Activated B cell treated with CpG ODN at 0.5 μM for 24 hours (primary cell): ENCODE results near the gene ALDOB. TPM values are rescaled to one million over a fixed set of nuclear protein-coding genes. Genes with fewer than 3 reads are reported as not detected.
"Not testable (repeated sequence)": the region's sequence is repeated elsewhere in the genome, so short reads cannot be mapped to it uniquely, and the experiment has no call there.

Source experiments
- ATAC-seq: fragments of 200-7000 bp; cut with Tn5 transposase; one replicate; pipeline ENCODE4 v1.10.0; 2021; ENCODE audit warnings: low read depth, mild to moderate bottlenecking, moderate library complexity
- CTCF ChIA-PET: fragments of 350-600 bp; sonication (Branson Sonifier 250); formaldehyde crosslinking; loops from one replicate; lab custom pipeline; 2021; ENCODE audit warnings: antibody characterized with exemption; lab: Charles Lee
- POLR2A ChIA-PET: fragments of 350-600 bp; sonication (Branson Sonifier 250); formaldehyde crosslinking; loops from one replicate; lab custom pipeline; 2021; ENCODE audit warnings: antibody characterized with exemption; lab: Charles Lee
- DNase-seq: peaks from one replicate; pipeline ENCODE4 v3.0.0; 2022
- H3K27ac Mint-ChIP-seq: one replicate; pipeline ENCODE4 v1.8.0; 2020; ENCODE audit warnings: mixed read lengths
- H3K27me3 Mint-ChIP-seq: one replicate; pipeline ENCODE4 v1.8.0; 2021; ENCODE audit warnings: mixed read lengths
- H3K36me3 Mint-ChIP-seq: one replicate; pipeline ENCODE4 v1.8.0; 2021; ENCODE audit warnings: low read depth, mixed read lengths
- H3K4me1 Mint-ChIP-seq: one replicate; pipeline ENCODE4 v1.8.0; 2021; ENCODE audit warnings: mixed read lengths
- H3K4me3 Mint-ChIP-seq: one replicate; pipeline ENCODE4 v1.8.0; 2020; ENCODE audit warnings: mild to moderate bottlenecking, mixed read lengths
- H3K9me3 Mint-ChIP-seq: one replicate; pipeline ENCODE4 v1.8.0; 2020; ENCODE audit warnings: mixed read lengths
- intact Hi-C: fragments of 100-400 bp; cut with micrococcal nuclease; formaldehyde crosslinking; loops from one replicate; pipeline ENCODE4 v1.15.1; 2024
- total RNA-seq: library from RNA; stranded (reverse); gene quantifications from 2 replicates; pipeline ENCODE4 v1.2.3, GENCODE V29; 2022
- TF ChIP-seq, protein P1 (sequence below): fragments of 200-600 bp; IDR thresholded peaks from one replicate; pipeline ENCODE4 v1.8.0; 2022; ENCODE audit warnings: antibody characterized with exemption, mild to moderate bottlenecking

Gene ALDOB
- total RNA-seq, 1 donor from 2014 or later = not detected

DNA sequence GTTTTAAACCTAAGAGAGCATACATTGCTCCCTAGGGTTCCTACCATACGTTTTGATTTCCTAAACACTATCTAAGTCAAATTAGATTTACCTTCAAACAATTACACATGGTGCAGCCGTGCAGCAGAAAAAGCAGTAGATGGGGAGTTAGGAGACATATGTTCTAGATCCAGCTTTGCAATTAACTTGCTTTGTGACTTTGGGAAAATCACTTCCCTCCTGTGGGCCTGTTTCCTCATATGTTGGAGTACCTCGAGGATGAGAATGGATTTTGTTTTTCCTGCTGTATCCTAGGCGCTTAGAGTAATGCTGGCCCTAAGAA is 37.9 kb downstream of the ALDOB start:
- H3K4me3 Mint-ChIP-seq = peak overlapping the region; percentile 97
- TF ChIP-seq, protein P1, sequence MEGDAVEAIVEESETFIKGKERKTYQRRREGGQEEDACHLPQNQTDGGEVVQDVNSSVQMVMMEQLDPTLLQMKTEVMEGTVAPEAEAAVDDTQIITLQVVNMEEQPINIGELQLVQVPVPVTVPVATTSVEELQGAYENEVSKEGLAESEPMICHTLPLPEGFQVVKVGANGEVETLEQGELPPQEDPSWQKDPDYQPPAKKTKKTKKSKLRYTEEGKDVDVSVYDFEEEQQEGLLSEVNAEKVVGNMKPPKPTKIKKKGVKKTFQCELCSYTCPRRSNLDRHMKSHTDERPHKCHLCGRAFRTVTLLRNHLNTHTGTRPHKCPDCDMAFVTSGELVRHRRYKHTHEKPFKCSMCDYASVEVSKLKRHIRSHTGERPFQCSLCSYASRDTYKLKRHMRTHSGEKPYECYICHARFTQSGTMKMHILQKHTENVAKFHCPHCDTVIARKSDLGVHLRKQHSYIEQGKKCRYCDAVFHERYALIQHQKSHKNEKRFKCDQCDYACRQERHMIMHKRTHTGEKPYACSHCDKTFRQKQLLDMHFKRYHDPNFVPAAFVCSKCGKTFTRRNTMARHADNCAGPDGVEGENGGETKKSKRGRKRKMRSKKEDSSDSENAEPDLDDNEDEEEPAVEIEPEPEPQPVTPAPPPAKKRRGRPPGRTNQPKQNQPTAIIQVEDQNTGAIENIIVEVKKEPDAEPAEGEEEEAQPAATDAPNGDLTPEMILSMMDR = no peak
- H3K4me1 Mint-ChIP-seq = peaks cover 75% of the 10 kb centered on the region
- no peaks in the 10 kb centered on the region for H3K27me3 Mint-ChIP-seq
- peak overlapping the region; percentile 98 for H3K27ac Mint-ChIP-seq
- intact Hi-C loops = loop anchor here (1.0 to 5.0 kb wide), 6 partner anchors 10 to 1575 kb away; partner anchors contain the start of genes ERP44, INVS, NR4A3 and RNF20
- peaks cover 3% of the 10 kb centered on the region for H3K9me3 Mint-ChIP-seq
- H3K36me3 Mint-ChIP-seq = peaks cover 74% of the 10 kb centered on the region
- DNase-seq (no peak), ATAC-seq (no peak)
- ChIA-PET CTCF (interaction anchor here (1.0 kb wide), 1 partner anchor 9 kb away, joined by 3 read pairs; no protein-coding TSS in a partner anchor), POLR2A (interaction anchor here (1.8 to 2.3 kb wide), 3 partner anchors 29 to 136 kb away, joined by 4 to 23 read pairs (median 5); partner anchors contain the start of gene RNF20)

GRCh38 chr9:101394687-101395086 is 40.9 kb downstream of the ALDOB start:
- ATAC-seq (no peak), DNase-seq (no peak)
- H3K9me3 Mint-ChIP-seq = peaks cover 3% of the 10 kb centered on the region
- no peak overlapping the region for H3K27ac Mint-ChIP-seq
- H3K4me3 Mint-ChIP-seq = peak overlapping the region; percentile 21
- H3K36me3 Mint-ChIP-seq = peaks cover 69% of the 10 kb centered on the region
- TF ChIP-seq, protein P1 = no peak
- intact Hi-C loops = loop anchor here (5.0 kb wide), 2 partner anchors 982 to 1572 kb away; partner anchors contain the start of gene NR4A3
- CTCF ChIA-PET = no interaction called here
- peaks cover 59% of the 10 kb centered on the region for H3K4me1 Mint-ChIP-seq
- POLR2A ChIA-PET = no interaction called here
- H3K27me3 Mint-ChIP-seq = no peaks in the 10 kb centered on the region

- H3K27ac Mint-ChIP-seq = no peak overlapping the region
- H3K36me3 Mint-ChIP-seq = peaks cover 69% of the 10 kb centered on the region
- TF ChIP-seq, protein P1 = no peak
- DNase-seq (no peak), ATAC-seq (no peak)
- no peaks in the 10 kb centered on the region for H3K27me3 Mint-ChIP-seq
- H3K9me3 Mint-ChIP-seq = peaks cover 3% of the 10 kb centered on the region
- POLR2A ChIA-PET = no interaction called here
- H3K4me3 Mint-ChIP-seq = no peak overlapping the region
- CTCF ChIA-PET = no interaction called here
- intact Hi-C loops = no loop called here
- H3K4me1 Mint-ChIP-seq = peaks cover 48% of the 10 kb centered on the region
These were observed 42.4 kb downstream of the ALDOB start for GRCh38 chr9:101393135-101393534.

DNA sequence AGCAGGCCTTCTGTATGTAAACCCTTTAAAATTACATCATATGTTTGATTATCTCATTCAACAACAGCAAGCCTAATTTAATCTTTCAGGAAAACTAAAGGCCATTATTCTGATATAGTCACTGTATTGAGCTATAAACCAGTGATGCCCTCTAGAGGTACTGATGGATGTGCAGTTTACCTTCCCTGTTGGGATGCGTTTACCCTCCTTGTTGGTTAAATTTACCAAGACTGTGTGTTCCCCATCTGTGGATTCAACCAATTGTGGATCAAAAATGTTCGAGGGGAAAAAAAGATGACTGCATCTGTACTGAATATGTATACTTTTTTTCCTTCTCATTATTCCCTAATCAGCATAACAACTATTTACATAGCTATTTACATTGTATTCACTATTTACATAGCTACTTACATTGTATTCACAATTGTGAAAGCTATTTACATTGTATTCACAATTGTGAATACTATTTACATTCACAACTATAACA is 47.0 kb downstream of the ALDOB start:
- peaks cover 13% of the 10 kb centered on the region for H3K9me3 Mint-ChIP-seq
- DNase-seq = no peak
- intact Hi-C loops = no loop called here
- ChIA-PET CTCF (interaction anchor here (0.9 kb wide), 1 partner anchor 9 kb away, joined by 3 read pairs; no protein-coding TSS in a partner anchor), POLR2A (no interaction called here)
- peaks cover 51% of the 10 kb centered on the region for H3K36me3 Mint-ChIP-seq
- H3K4me1 Mint-ChIP-seq = peaks cover 16% of the 10 kb centered on the region
- peak overlapping the region; percentile 25 for H3K27ac Mint-ChIP-seq
- TF ChIP-seq, protein P1 = no peak
- no peaks in the 10 kb centered on the region for H3K27me3 Mint-ChIP-seq
- no peak overlapping the region for H3K4me3 Mint-ChIP-seq
- no peak for ATAC-seq

DNA sequence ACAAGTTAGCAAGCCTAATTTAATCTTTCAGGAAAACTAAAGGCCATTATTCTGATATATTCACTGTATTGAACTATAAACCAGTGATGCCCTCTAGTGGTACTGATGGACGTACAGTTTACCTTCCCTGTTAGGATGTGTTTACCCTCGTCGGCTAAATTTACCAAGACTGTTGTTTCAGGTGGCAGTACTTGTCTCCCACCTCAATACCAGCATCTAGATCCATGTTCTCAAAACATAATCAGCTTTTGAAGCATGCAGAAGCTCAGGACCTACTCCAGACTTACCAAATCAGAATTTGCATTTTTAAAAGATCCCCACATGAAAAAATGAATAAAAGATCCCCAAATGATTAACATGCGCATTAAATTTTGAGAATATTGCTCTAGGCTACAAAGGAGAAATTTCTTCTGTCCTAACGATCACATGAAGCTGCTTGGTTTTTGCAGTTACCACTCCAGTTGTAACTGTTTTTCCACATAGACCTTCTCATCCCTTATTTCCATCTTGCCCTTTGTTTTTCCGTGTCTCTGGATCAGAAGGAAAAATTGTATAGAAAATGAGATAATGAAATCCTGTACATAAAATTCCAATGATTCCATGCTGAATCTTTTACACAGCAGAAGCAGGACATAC is 47.6 kb downstream of the ALDOB start:
- intact Hi-C loops = loop anchor here (1.0 kb wide), 1 partner anchor 10 kb away; the partner anchor contains the start of genes MRPL50 and ZNF189
- CTCF ChIA-PET = interaction anchor here (0.7 to 2.3 kb wide), 2 partner anchors 11 to 142 kb away, joined by 3 to 6 read pairs; no protein-coding TSS in a partner anchor
- Mint-ChIP-seq H3K27me3 (no peaks in the 10 kb centered on the region), H3K36me3 (peaks cover 47% of the 10 kb centered on the region), H3K4me1 (peaks cover 14% of the 10 kb centered on the region), H3K9me3 (peaks cover 13% of the 10 kb centered on the region), H3K27ac (peak overlapping the region; percentile 25), H3K4me3 (no peak overlapping the region)
- DNase-seq (no peak), ATAC-seq (no peak)
- TF ChIP-seq, protein P1 = no peak
- POLR2A ChIA-PET = no interaction called here

DNA sequence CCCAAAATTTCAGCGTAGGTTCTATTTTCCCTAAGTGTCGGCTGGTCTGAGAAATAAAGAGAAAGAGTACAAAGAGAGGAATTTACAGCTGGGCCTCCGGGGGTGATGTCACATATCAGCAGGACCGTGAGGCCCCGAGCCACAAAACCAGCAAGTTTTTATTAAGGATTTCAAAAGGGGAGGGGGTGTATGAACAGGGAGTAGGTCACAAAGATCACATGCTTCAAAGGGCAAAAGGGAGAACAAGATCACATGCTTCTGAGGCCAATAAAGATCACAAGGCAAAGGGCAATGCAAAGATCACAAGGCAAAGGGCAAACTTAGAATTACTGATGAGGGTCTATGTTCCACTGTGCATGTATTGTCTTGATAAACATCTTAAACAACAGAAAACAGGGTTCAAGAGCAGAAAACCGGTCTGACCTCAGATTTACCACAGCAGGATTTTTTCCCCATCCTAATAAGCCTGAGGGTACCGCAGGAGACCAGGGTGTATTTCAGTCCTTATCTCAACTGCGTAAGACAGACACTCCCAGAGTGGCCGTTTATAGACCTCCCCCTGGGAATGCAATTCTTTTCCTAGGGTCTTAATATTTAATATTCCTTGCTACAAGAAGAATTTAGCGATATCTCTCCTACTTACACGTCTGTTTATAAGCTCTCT is 50.6 kb downstream of the ALDOB start, which contains the start of gene BAAT:
BAAT (minus strand) TSS at position 134 of the 664 bp plus-strand sequence. CDS start 13,602 bp downstream, outside the sequence.
- ATAC-seq, H3K4me3 Mint-ChIP-seq, POLR2A ChIA-PET, H3K4me1 Mint-ChIP-seq, DNase-seq, H3K27ac Mint-ChIP-seq, intact Hi-C loops, H3K27me3 Mint-ChIP-seq: not testable (repeated sequence)
- H3K36me3 Mint-ChIP-seq = peaks cover 26% of the 10 kb centered on the region
- H3K9me3 Mint-ChIP-seq = peaks cover 12% of the 10 kb centered on the region
- CTCF ChIA-PET = interaction anchor here (0.7 kb wide), 1 partner anchor 177 kb away, joined by 3 read pairs; no protein-coding TSS in a partner anchor
